Endothelial cell (in vitro differentiated cells): ENCODE data around the gene AP1M1. TPM values are rescaled to one million over a fixed set of nuclear protein-coding genes. Genes with fewer than 3 reads are reported as not detected.

Experiments used
- DNase-seq: peaks from one replicate; pipeline ENCODE4 v3.0.0; 2021; ENCODE audit warnings: low spot score
- H3K27ac Mint-ChIP-seq: one replicate; pipeline ENCODE4 v1.8.0; 2021; ENCODE audit warnings: mixed read lengths, inconsistent platforms; ENCODE audit not compliant: unreplicated experiment
- H3K27me3 Mint-ChIP-seq: one replicate; pipeline ENCODE4 v1.8.0; 2021; ENCODE audit warnings: mild to moderate bottlenecking, moderate library complexity, mixed read lengths, inconsistent platforms; ENCODE audit not compliant: unreplicated experiment
- H3K36me3 Mint-ChIP-seq: one replicate; pipeline ENCODE4 v1.8.0; 2021; ENCODE audit warnings: mild to moderate bottlenecking, low read depth, mixed read lengths, inconsistent platforms; ENCODE audit not compliant: unreplicated experiment
- H3K4me1 Mint-ChIP-seq: one replicate; pipeline ENCODE4 v1.8.0; 2021; ENCODE audit warnings: mild to moderate bottlenecking, mixed read lengths, inconsistent platforms; ENCODE audit not compliant: unreplicated experiment
- H3K4me3 Mint-ChIP-seq: one replicate; pipeline ENCODE4 v1.8.0; 2021; ENCODE audit warnings: mild to moderate bottlenecking, mixed read lengths, inconsistent platforms; ENCODE audit not compliant: unreplicated experiment
- H3K9me3 Mint-ChIP-seq: one replicate; pipeline ENCODE4 v1.8.0; 2021; ENCODE audit warnings: mixed read lengths, inconsistent platforms; ENCODE audit not compliant: unreplicated experiment
- CTCF ChIP-seq: fragments of 200-600 bp; sonication (generic); IDR thresholded peaks from one replicate; pipeline ENCODE4 v1.5.0; 2021; ENCODE audit warnings: antibody characterized with exemption; ENCODE audit not compliant: unreplicated experiment
- long read RNA-seq: library from polyadenylated mRNA; unstranded; transcript quantifications from one replicate; pipeline ENCODE4 v2.0.0, GENCODE V29; 2020; ENCODE audit not compliant: unreplicated experiment
- total RNA-seq: library from RNA; stranded (reverse); fragmentation: NEBNext Ultra II Directional; extraction: Animal tissue kit (Norgen Biotek cat#: 25700); gene quantifications from one replicate; pipeline ENCODE4 v1.2.1, GENCODE V29; 2021; ENCODE audit not compliant: unreplicated experiment

Gene AP1M1
- 76.0 TPM for total RNA-seq
- long read RNA-seq, full-length matches to known transcripts = 62 of 68 reads
- long read RNA-seq, partial matches to known transcripts = 4 of 68 reads
- long read RNA-seq, other reads (novel, unspliced or antisense) = 2 of 68 reads

- Mint-ChIP-seq H3K36me3 (peaks cover 28% of the 10 kb centered on the region), H3K4me1 (peaks cover 8% of the 10 kb centered on the region), H3K27me3 (peaks cover 14% of the 10 kb centered on the region), H3K9me3 (no peaks in the 10 kb centered on the region), H3K4me3 (peak within 1 kb of the TSS; percentile 94), H3K27ac (peak within 1 kb of the TSS; percentile 89)
- TF ChIP-seq CTCF = no peak
- peak; percentile 96 for DNase-seq
Measured at GRCh38 chr19:16197622-16198369, at the start of gene AP1M1. Gene AP1M1, plus strand, starts transcription at chr19:16197911. Its CDS starts 116 bp downstream, at chr19:16198027.

- DNase-seq = no peak
- H3K4me1 Mint-ChIP-seq = no peaks in the 10 kb centered on the region
- H3K4me3 Mint-ChIP-seq = no peak overlapping the region
- no peak overlapping the region for H3K27ac Mint-ChIP-seq
- no peak for TF ChIP-seq CTCF
- no peaks in the 10 kb centered on the region for H3K36me3 Mint-ChIP-seq
- H3K27me3 Mint-ChIP-seq = peaks cover 2% of the 10 kb centered on the region
- no peaks in the 10 kb centered on the region for H3K9me3 Mint-ChIP-seq
Measured at GRCh38 chr19:16148443-16149229, 49.1 kb upstream of the AP1M1 start.

GRCh38 chr19:16153582-16154336 is 44.0 kb upstream of the AP1M1 start:
- TF ChIP-seq CTCF = no peak
- Mint-ChIP-seq H3K27ac (no peak overlapping the region), H3K27me3 (peaks cover 3% of the 10 kb centered on the region), H3K4me1 (no peaks in the 10 kb centered on the region), H3K36me3 (no peaks in the 10 kb centered on the region), H3K4me3 (no peak overlapping the region), H3K9me3 (no peaks in the 10 kb centered on the region)
- DNase-seq = no peak

- peaks cover 3% of the 10 kb centered on the region for H3K27me3 Mint-ChIP-seq
- no peak overlapping the region for H3K27ac Mint-ChIP-seq
- H3K4me1 Mint-ChIP-seq = no peaks in the 10 kb centered on the region
- no peak for TF ChIP-seq CTCF
- no peak for DNase-seq
- H3K9me3 Mint-ChIP-seq = no peaks in the 10 kb centered on the region
- H3K4me3 Mint-ChIP-seq = no peak overlapping the region
- no peaks in the 10 kb centered on the region for H3K36me3 Mint-ChIP-seq
Measured at GRCh38 chr19:16154557-16154956, 43.2 kb upstream of the AP1M1 start.
